GM19463 (cell line): Measurements from ENCODE around the gene TEX30.

Source experiments
- ATAC-seq: cut with Tn5 transposase; IDR thresholded peaks from one replicate; pipeline ENCODE4 v1.9.1; 2021; ENCODE audit warnings: mild to moderate bottlenecking, moderate library complexity; ENCODE audit not compliant: unreplicated experiment

Gene TEX30

DNA sequence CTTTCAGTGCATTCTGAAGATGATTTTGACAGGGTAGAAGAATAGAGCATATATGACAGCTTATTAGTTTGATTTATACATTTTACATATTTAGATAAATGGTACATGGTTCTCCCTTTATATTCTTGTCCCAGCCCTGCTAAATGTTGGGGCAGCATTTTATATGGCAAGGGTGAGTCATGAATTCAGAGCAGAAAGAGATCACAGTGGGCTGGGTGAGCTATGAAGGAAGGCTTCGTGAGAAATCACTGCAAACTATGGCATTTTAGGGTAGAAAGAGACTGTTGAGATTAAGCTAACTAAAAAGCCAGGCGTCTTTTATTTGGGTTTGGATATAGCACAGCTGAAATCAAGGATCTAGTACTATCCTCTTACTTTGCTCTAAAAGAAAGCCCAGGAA lies 54.8 kb downstream of the TEX30 start:
- no peak for ATAC-seq
